IMR-90 (cell line): ENCODE data around the gene MNT. TPM values are rescaled to one million over a fixed set of nuclear protein-coding genes. Genes with fewer than 3 reads are reported as not detected.

Experiments used
- ATAC-seq: fragments of 200-7000 bp; cut with Tn5 transposase; 2 replicates; pipeline ENCODE4 v1.9.1; 2020; ENCODE audit warnings: low read depth, mild to moderate bottlenecking, moderate library complexity
- BruUV-seq: library from RNA; stranded (reverse); fragments of 400-500 nt; replicated peaks from 2 replicates; lab custom pipeline; 2021; lab: Mats Ljungman, UMichigan
- CTCF ChIA-PET: fragments of 300-600 bp; formaldehyde crosslinking; extraction: SDS; loops from one replicate; lab custom pipeline; 2021; ENCODE audit warnings: antibody characterized with exemption; lab: Yijun Ruan, JAX
- POLR2A ChIA-PET: fragments of 300-600 bp; sonication (Branson Sonifier 250); formaldehyde crosslinking; loops from one replicate; lab custom pipeline; 2022; ENCODE audit warnings: antibody characterized with exemption; ENCODE audit not compliant: unreplicated experiment; lab: Charles Lee
- DNase-seq: peaks from one replicate; pipeline ENCODE4 v3.0.0; 2013
- H2AFZ ChIP-seq: replicated peaks from 2 replicates; pipeline ENCODE3; 2013; ENCODE audit warnings: low read length, mild to moderate bottlenecking; ENCODE audit not compliant: poor library complexity
- H2AK5ac ChIP-seq: 2 replicates; pipeline ENCODE4 v1.6.1; 2013; ENCODE audit warnings: low read depth, low read length, inconsistent platforms
- H2AK9ac ChIP-seq: replicated peaks from 2 replicates; pipeline ENCODE3; 2013; ENCODE audit warnings: mild to moderate bottlenecking, low read depth, low read length, moderate library complexity; ENCODE audit not compliant: poor library complexity
- H2BK120ac ChIP-seq: 2 replicates; pipeline ENCODE4 v1.6.1; 2013; ENCODE audit warnings: low read depth, low read length, inconsistent platforms
- H2BK15ac ChIP-seq: 3 replicates; pipeline ENCODE4 v1.6.1; 2013; ENCODE audit warnings: low read depth, low read length, inconsistent platforms
- H2BK20ac ChIP-seq: 2 replicates; pipeline ENCODE4 v1.6.1; 2013; ENCODE audit warnings: low read depth, mild to moderate bottlenecking, inconsistent platforms, low read length, moderate library complexity
- H2BK5ac ChIP-seq: 2 replicates; pipeline ENCODE4 v1.6.1; 2013; ENCODE audit warnings: mild to moderate bottlenecking, low read depth, low read length, inconsistent platforms; ENCODE audit not compliant: poor library complexity, severe bottlenecking
- H3K14ac ChIP-seq: replicated peaks from 2 replicates; pipeline ENCODE4 v1.6.1; 2013; ENCODE audit warnings: low read depth, low read length, inconsistent platforms
- H3K18ac ChIP-seq: 2 replicates; pipeline ENCODE4 v1.6.1; 2013; ENCODE audit warnings: low read depth, low read length, control low read depth
- H3K23ac ChIP-seq: 2 replicates; pipeline ENCODE4 v1.6.1; 2013; ENCODE audit warnings: low read depth, low read length, inconsistent platforms
- H3K27ac ChIP-seq: 2 replicates; pipeline ENCODE4 v1.5.1; 2013; ENCODE audit warnings: mild to moderate bottlenecking, control low read depth, low read length; ENCODE audit not compliant: insufficient read depth
- H3K27me3 ChIP-seq: 2 replicates; pipeline ENCODE4 v1.6.1; 2013; ENCODE audit warnings: low read length; ENCODE audit not compliant: control insufficient read depth, insufficient read depth
- H3K36me3 ChIP-seq: 2 replicates; pipeline ENCODE4 v1.6.1; 2013; ENCODE audit warnings: low read length, mixed read lengths; ENCODE audit not compliant: control insufficient read depth, insufficient read depth
- H3K4ac ChIP-seq: 2 replicates; pipeline ENCODE4 v1.6.1; 2013; ENCODE audit warnings: low read depth, low read length, inconsistent platforms
- H3K4me1 ChIP-seq: 2 replicates; pipeline ENCODE4 v1.6.1; 2013; ENCODE audit warnings: low read length, mixed read lengths; ENCODE audit not compliant: control insufficient read depth, insufficient read depth
- H3K4me2 ChIP-seq: 2 replicates; pipeline ENCODE4 v1.6.1; 2013; ENCODE audit warnings: low read depth, mild to moderate bottlenecking, control low read depth, low read length, moderate library complexity
- H3K4me3 ChIP-seq: 2 replicates; pipeline ENCODE4 v1.5.1; 2013; ENCODE audit warnings: low read depth, mild to moderate bottlenecking, control low read depth, low read length, moderate library complexity; ENCODE audit not compliant: insufficient read depth
- H3K56ac ChIP-seq: 2 replicates; pipeline ENCODE4 v1.6.1; 2013; ENCODE audit warnings: low read length, inconsistent platforms; ENCODE audit not compliant: insufficient read depth; ENCODE audit errors: extremely low read depth
- H3K79me1 ChIP-seq, 2 experiments: 2 replicates each; pipeline ENCODE4 v1.6.1; 2013; ENCODE audit warnings: low read length in 2 of 2, inconsistent platforms in 1 of 2, low read depth in 1 of 2
- H3K9ac ChIP-seq: 2 replicates; pipeline ENCODE4 v1.6.1; 2013; ENCODE audit warnings: low read depth, low read length, control low read depth
- H3K9me1 ChIP-seq: 2 replicates; pipeline ENCODE4 v1.6.1; 2013; ENCODE audit warnings: low read length, inconsistent platforms; ENCODE audit not compliant: insufficient read depth
- H3K9me3 ChIP-seq: 2 replicates; pipeline ENCODE4 v1.6.1; 2013; ENCODE audit warnings: low read length; ENCODE audit not compliant: control insufficient read depth, insufficient read depth
- H4K20me1 ChIP-seq: 2 replicates; pipeline ENCODE4 v1.6.1; 2013; ENCODE audit warnings: low read length, inconsistent platforms; ENCODE audit not compliant: insufficient read depth
- H4K5ac ChIP-seq: 2 replicates; pipeline ENCODE4 v1.6.1; 2013; ENCODE audit warnings: mild to moderate bottlenecking, low read depth, low read length, control low read depth
- H4K8ac ChIP-seq, 2 experiments: 2 replicates each; pipeline ENCODE4 v1.6.1; 2013; ENCODE audit warnings: low read depth in 2 of 2, low read length in 2 of 2, control low read depth in 1 of 2, inconsistent platforms in 1 of 2
- H4K91ac ChIP-seq: 2 replicates; pipeline ENCODE4 v1.6.1; 2013; ENCODE audit warnings: low read depth, low read length, inconsistent platforms; ENCODE audit not compliant: insufficient read depth
- BHLHE40 ChIP-seq: fragments of 150-350 bp; IDR thresholded peaks from 2 replicates; pipeline ENCODE4 v1.6.1; 2016; ENCODE audit warnings: mild to moderate bottlenecking, low read depth, low read length
- CEBPB ChIP-seq: IDR thresholded peaks from 2 replicates; pipeline ENCODE4 v1.6.1; 2012; ENCODE audit warnings: low read depth, low read length, improper control_type of control experiment
- CHD1 ChIP-seq: IDR thresholded peaks from 2 replicates; pipeline ENCODE4 v1.6.1; 2012; ENCODE audit warnings: low read depth, low read length, improper control_type of control experiment
- ELK1 ChIP-seq: fragments of 150-350 bp; IDR thresholded peaks from 2 replicates; pipeline ENCODE4 v1.6.1; 2016; ENCODE audit warnings: low read depth, mild to moderate bottlenecking, low read length, moderate library complexity, borderline replicate concordance
- FOS ChIP-seq: fragments of 150-350 bp; IDR thresholded peaks from 2 replicates; pipeline ENCODE4 v1.6.1; 2016; ENCODE audit warnings: low read depth, low read length
- MAFK ChIP-seq: IDR thresholded peaks from 2 replicates; pipeline ENCODE4 v1.6.1; 2012; ENCODE audit warnings: low read depth, low read length, improper control_type of control experiment
- MAZ ChIP-seq: IDR thresholded peaks from 2 replicates; pipeline ENCODE4 v1.6.1; 2012; ENCODE audit warnings: low read depth, mild to moderate bottlenecking, low read length, improper control_type of control experiment, moderate library complexity, borderline replicate concordance
- NFE2L2 ChIP-seq: fragments of 150-350 bp; IDR thresholded peaks from 2 replicates; pipeline ENCODE4 v1.6.1; 2016; ENCODE audit warnings: low read depth, mild to moderate bottlenecking, low read length
- POLR2A ChIP-seq: IDR thresholded peaks from 2 replicates; pipeline ENCODE4 v1.6.1; 2012; ENCODE audit warnings: mild to moderate bottlenecking, low read depth, low read length
- RAD21 ChIP-seq: IDR thresholded peaks from 2 replicates; pipeline ENCODE4 v1.6.1; 2012; ENCODE audit warnings: low read length, improper control_type of control experiment
- RCOR1 ChIP-seq: IDR thresholded peaks from 2 replicates; pipeline ENCODE4 v1.6.1; 2012; ENCODE audit warnings: mild to moderate bottlenecking, low read length, improper control_type of control experiment; ENCODE audit not compliant: insufficient replicate concordance
- RFX5 ChIP-seq: IDR thresholded peaks from 2 replicates; pipeline ENCODE4 v1.8.0; 2012; ENCODE audit warnings: low read depth, mild to moderate bottlenecking, low read length, moderate library complexity
- SMC3 ChIP-seq: fragments of 150-350 bp; IDR thresholded peaks from 2 replicates; pipeline ENCODE4 v1.6.1; 2016; ENCODE audit warnings: low read depth, mild to moderate bottlenecking, antibody characterized with exemption, low read length, moderate library complexity
- USF2 ChIP-seq: fragments of 150-350 bp; IDR thresholded peaks from 2 replicates; pipeline ENCODE4 v1.6.1; 2017; ENCODE audit warnings: mild to moderate bottlenecking, antibody characterized with exemption, low read length, low read depth
- WGBS, 2 experiments: methylation state at CpG; one replicate each; pipeline versions ENCODE4 v1.1.5 to v1.1.7; 2013; ENCODE audit warnings: missing lambda C conversion rate in 2 of 2; ENCODE audit not compliant: insufficient read length in 1 of 2; ENCODE audit errors: extremely low coverage in 2 of 2; 5-methylcytosine and 5-hydroxymethylcytosine counted together
- dilution Hi-C: fragments of 300-500 bp; cut with HindIII; formaldehyde crosslinking; loops from one replicate; pipeline ENCODE4 v1.14.3; 2018; ENCODE audit warnings: low sequenced_read_pairs; ENCODE audit not compliant: unreplicated experiment
- in situ Hi-C: fragments of 300-500 bp; cut with MboI; formaldehyde crosslinking; loops from 3 replicates; pipeline ENCODE4 v1.14.3; 2019; ENCODE audit warnings: low sequenced_read_pairs, inconsistent platforms, mixed read lengths
- intact Hi-C: fragments of 100-400 bp; cut with micrococcal nuclease; formaldehyde crosslinking; loops from 2 replicates; pipeline ENCODE4 v1.10.0; 2022
- polyA plus RNA-seq, 3 experiments: library from polyadenylated mRNA; depleted of rRNA; stranded (reverse); fragments of >200 nt; gene quantifications; 2 replicates each; pipeline ENCODE4 v1.2.3, GENCODE V29; 2012; ENCODE audit warnings: low replicate concordance in 1 of 3
- total RNA-seq: library from RNA; depleted of rRNA; stranded (reverse); fragments of >200 nt; gene quantifications from 2 replicates; pipeline ENCODE4 v1.2.3, GENCODE V29; 2012

MNT gene
- total and polyA plus RNA-seq, 2 of the 4 experiments (the other 2 are of a cell fraction) = 1.4 to 8.3 TPM

DNA sequence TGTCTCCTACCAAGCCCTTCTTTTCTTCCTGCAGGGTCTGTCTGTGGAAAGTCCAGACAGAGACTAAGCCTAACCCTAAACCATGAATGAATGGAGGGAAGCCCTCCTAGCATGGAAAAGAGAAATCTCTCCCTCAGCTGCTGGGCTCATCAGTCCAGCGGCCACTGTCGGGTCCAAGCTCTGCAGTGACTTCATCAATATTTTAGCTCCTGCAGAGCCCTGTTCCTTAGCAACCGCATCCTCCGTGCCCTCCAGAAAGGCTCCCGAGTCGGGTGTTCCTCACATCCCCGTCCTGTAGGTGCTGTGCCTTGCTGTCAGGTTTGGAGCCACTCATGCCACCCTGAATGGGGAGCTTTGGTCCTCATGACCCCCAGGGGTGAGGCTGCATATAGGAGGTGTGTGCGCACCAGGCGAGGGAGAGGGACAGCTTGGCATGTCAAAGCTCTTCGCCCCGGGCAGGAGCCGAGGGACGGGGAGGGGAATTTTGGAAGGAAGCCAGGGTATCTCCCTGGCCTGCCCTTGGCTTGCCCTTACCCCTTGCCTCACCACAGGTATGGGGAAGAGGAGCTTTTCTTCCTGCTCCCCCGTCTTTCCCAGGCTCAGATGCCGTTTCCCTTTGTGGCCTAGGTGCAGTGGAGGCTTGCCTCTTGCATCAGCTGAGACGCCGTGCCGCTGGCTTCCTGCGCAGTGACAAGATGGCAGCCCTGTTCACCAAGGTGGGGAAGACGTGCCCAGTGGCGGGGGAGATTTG lies 39.7 kb downstream of the MNT start (continued):
- TF ChIP-seq FOS = no peak

DNA sequence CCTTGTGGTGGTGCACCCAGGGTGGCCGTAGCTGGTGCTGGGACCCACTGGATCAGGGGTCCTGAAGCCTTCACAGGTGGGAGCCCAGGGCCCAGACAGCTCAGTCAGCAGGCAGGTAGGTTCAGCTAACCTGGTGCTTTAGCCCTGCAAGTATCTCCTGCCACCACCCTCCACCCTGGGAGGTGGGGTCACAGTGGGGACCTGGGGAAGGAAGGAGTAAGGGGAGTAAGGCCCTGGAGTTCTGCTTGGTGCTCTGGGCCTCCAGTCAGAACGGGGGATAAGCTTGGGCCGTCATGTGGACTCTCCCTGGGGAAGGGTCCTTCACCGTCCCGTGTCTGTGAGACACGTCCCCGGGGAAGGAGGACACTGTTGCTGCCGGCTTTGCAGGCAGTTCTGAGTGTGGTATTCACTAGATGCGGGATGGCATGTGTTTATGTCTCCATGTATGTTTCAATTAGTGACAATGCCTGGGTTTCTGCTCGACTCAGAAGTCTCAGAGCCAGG lies 42.9 kb downstream of the MNT start:
- H4K20me1 ChIP-seq = peaks cover 32% of the 10 kb centered on the region
- no peak overlapping the region for H2BK120ac ChIP-seq
- no peak overlapping the region for H2AFZ ChIP-seq
- H3K4me3 ChIP-seq = no peak overlapping the region
- H3K4ac ChIP-seq = no peak overlapping the region
- H3K14ac ChIP-seq = no peak overlapping the region
- no peaks in the 10 kb centered on the region for H3K27me3 ChIP-seq
- H3K23ac ChIP-seq = no peak overlapping the region
- H3K4me1 ChIP-seq = peaks cover 8% of the 10 kb centered on the region
- no peak overlapping the region for H2AK9ac ChIP-seq
- H2AK5ac ChIP-seq = peak overlapping the region; percentile 13
- intact Hi-C loops = no loop called here
- H2BK20ac ChIP-seq = peak overlapping the region; percentile 14; the same call in 1 of the 2 replicates
- WGBS, 2 experiments = 93% methylated on average over 3 of the region's 10 CpGs; no CpG with 5 or more reads in 1 of the 2 experiments
- no peak overlapping the region for H3K18ac ChIP-seq
- no peak overlapping the region for H3K4me2 ChIP-seq
- no peak overlapping the region for H3K56ac ChIP-seq
- ChIA-PET POLR2A (no interaction called here), CTCF (interaction anchor here (0.5 to 0.6 kb wide), 2 partner anchors 16 to 1182 kb away, joined by 3 to 4 read pairs; no protein-coding TSS in a partner anchor)
- peaks cover 5 to 27% of the 10 kb centered on the region in 2 experiments; a peak in 2 of 4 replicates for H3K79me1 ChIP-seq
- H3K9ac ChIP-seq = no peak overlapping the region
- no peak overlapping the region for H2BK5ac ChIP-seq
- no peak overlapping the region for H4K5ac ChIP-seq
- peaks cover 11% of the 10 kb centered on the region for H3K36me3 ChIP-seq
- H3K9me1 ChIP-seq = peaks cover 23% of the 10 kb centered on the region
- no peak overlapping the region for H3K27ac ChIP-seq
- dilution Hi-C loops = no loop called here
- DNase-seq = no peak
- no peak for ATAC-seq
- H4K8ac ChIP-seq = no peak overlapping the region
- H4K91ac ChIP-seq = no peak overlapping the region
- no peaks in the 10 kb centered on the region for H3K9me3 ChIP-seq
- H2BK15ac ChIP-seq = no peak overlapping the region
- in situ Hi-C loops = no loop called here
- BruUV-seq = no TSS peak
- TF ChIP-seq POLR2A (no peak), BHLHE40 (no peak), USF2 (no peak), SMC3 (no peak), CEBPB (no peak), MAFK (no peak), CHD1 (no peak), RAD21 (no peak), RFX5 (no peak), NFE2L2 (no peak), MAZ (no peak), ELK1 (no peak), RCOR1 (no peak)
